LNCaP clone FGC (cell line): ENCODE results near the gene AP4S1.

Experiments
- DNase-seq: peaks from one replicate; pipeline ENCODE4 v3.0.0-alpha.2; 2011; ENCODE audit warnings: low read depth
- H3K4me3 ChIP-seq: 2 replicates; pipeline ENCODE4 v1.5.1; 2011; ENCODE audit warnings: mild to moderate bottlenecking, low read depth, low read length, control low read depth
- TF ChIP-seq, protein P1 (sequence below): IDR thresholded peaks from 2 replicates; pipeline ENCODE4 v1.5.1; 2012; ENCODE audit warnings: mild to moderate bottlenecking; ENCODE audit not compliant: control insufficient read depth, insufficient read depth; ENCODE audit errors: extremely low read depth

Gene AP4S1

DNA sequence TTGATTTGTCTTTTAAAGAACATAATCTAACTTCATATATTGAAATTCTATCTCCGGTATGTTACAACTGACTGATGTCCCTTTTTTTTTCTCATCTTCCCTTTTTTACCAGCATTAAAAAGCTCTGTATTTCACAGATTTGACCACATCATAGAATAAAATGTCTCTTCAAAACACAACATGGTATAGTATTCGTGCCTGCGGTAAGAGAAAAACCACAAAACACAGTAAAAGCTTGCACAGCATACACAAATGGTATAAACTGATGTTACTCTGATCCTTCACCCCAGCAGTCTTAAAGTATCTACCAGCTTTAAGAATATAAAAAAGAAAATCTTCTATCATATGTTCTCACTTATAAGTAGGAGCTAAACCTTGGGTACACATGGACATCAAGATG lies 98.7 kb downstream of the AP4S1 start:
- DNase-seq = no peak
- no peak overlapping the region for H3K4me3 ChIP-seq
- TF ChIP-seq, protein P1, sequence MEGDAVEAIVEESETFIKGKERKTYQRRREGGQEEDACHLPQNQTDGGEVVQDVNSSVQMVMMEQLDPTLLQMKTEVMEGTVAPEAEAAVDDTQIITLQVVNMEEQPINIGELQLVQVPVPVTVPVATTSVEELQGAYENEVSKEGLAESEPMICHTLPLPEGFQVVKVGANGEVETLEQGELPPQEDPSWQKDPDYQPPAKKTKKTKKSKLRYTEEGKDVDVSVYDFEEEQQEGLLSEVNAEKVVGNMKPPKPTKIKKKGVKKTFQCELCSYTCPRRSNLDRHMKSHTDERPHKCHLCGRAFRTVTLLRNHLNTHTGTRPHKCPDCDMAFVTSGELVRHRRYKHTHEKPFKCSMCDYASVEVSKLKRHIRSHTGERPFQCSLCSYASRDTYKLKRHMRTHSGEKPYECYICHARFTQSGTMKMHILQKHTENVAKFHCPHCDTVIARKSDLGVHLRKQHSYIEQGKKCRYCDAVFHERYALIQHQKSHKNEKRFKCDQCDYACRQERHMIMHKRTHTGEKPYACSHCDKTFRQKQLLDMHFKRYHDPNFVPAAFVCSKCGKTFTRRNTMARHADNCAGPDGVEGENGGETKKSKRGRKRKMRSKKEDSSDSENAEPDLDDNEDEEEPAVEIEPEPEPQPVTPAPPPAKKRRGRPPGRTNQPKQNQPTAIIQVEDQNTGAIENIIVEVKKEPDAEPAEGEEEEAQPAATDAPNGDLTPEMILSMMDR = no peak

DNA sequence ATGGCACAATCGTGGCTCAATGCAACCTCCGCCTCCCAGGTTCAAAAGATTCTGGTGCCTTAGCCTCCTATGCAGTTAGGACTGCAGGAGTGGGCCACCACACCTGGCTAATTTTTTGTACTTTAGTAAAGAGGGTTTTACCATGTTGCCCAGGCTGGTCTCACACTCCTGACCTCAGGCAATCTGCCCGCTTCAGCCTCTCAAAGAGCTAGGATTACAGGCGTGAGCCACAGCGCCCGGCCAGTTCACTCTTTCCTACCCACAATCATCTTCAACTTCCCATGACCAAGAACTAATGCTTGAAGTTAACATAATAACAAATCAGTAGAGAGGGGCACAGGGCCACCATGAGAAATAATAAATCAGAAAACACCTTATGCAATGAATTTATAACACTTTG lies 99.8 kb downstream of the AP4S1 start:
- no peak for DNase-seq
- H3K4me3 ChIP-seq = no peak overlapping the region
- TF ChIP-seq, protein P1 = no peak

DNA sequence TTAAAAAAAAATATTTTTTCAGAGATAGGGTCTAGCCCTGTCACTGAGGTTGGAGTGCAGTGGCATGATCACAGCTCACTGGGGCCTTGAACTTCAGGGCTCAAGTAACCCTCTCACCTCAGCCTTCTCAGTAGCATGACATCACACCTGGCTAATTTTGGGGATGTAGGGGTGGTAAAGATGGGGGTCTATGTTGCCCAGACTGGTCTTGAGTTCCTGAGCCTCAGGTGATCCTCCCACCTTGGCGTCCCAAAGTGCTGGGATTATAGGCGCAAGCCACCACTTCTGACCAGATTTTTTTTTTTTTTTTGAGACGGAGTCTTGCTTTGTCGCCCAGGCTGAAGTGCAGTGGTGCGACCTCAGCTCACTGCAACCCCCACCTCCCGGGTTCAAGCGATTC lies 101.2 kb downstream of the AP4S1 start:
- TF ChIP-seq, protein P1 = no peak
- DNase-seq = no peak
- no peak overlapping the region for H3K4me3 ChIP-seq

GRCh38 chr14:31127690-31128089 lies 102.2 kb downstream of the AP4S1 start:
- TF ChIP-seq, protein P1 = no peak
- DNase-seq = no peak
- no peak overlapping the region for H3K4me3 ChIP-seq

GRCh38 chr14:31128601-31129526 lies 103.4 kb downstream of the AP4S1 start:
- no peak overlapping the region for H3K4me3 ChIP-seq
- TF ChIP-seq, protein P1 = no peak
- no peak for DNase-seq

DNA sequence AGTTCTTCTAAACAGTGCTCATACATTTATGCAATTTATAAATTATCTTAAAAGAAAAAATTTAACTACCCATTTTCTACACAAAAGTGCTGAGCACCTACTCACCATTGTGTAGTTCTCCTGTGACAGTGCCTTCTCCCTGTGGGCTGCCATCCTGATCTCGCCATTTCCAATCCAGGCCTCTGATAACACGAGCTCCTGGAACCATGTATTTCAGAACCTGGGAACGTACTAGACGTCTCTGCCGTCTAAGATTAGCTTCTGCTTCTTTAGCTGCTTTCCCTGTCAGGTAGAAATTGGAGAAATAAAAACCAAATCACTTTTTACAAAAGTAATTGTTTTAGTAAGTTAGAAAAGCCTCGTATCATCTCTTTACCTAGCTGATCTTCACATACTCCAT lies 107.7 kb downstream of the AP4S1 start:
- TF ChIP-seq, protein P1 = no peak
- no peak overlapping the region for H3K4me3 ChIP-seq
- no peak for DNase-seq
